Epithelial cell of proximal tubule (primary cell): ENCODE results near the gene CEP164. TPM values are rescaled to one million over a fixed set of nuclear protein-coding genes. Genes with fewer than 3 reads are reported as not detected.

Experiments used
- DNase-seq: peaks from one replicate; pipeline ENCODE4 v3.0.0-alpha.2; 2011; ENCODE audit warnings: low read depth
- H3K4me3 ChIP-seq: 2 replicates; pipeline ENCODE4 v1.5.1; 2011; ENCODE audit warnings: low read depth, mild to moderate bottlenecking, low read length
- total RNA-seq: library from RNA; depleted of rRNA; stranded (reverse); fragments of >200 nt; gene quantifications from 2 replicates; pipeline ENCODE4 v1.2.3, GENCODE V29; 2015
- TF ChIP-seq, protein P1 (sequence below): conservative IDR thresholded peaks from 2 replicates; pipeline ENCODE4 v1.5.1; 2012; ENCODE audit warnings: low read depth, mild to moderate bottlenecking, low read length

The CEP164 gene
- total RNA-seq, 1 donor from 2014 or later: 20.2 TPM

- TF ChIP-seq, protein P1, sequence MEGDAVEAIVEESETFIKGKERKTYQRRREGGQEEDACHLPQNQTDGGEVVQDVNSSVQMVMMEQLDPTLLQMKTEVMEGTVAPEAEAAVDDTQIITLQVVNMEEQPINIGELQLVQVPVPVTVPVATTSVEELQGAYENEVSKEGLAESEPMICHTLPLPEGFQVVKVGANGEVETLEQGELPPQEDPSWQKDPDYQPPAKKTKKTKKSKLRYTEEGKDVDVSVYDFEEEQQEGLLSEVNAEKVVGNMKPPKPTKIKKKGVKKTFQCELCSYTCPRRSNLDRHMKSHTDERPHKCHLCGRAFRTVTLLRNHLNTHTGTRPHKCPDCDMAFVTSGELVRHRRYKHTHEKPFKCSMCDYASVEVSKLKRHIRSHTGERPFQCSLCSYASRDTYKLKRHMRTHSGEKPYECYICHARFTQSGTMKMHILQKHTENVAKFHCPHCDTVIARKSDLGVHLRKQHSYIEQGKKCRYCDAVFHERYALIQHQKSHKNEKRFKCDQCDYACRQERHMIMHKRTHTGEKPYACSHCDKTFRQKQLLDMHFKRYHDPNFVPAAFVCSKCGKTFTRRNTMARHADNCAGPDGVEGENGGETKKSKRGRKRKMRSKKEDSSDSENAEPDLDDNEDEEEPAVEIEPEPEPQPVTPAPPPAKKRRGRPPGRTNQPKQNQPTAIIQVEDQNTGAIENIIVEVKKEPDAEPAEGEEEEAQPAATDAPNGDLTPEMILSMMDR: no peak
- DNase-seq: no peak
- no peak overlapping the region for H3K4me3 ChIP-seq
These were observed 6.3 kb downstream of the CEP164 start for GRCh38 chr11:117333917-117334316.

DNA sequence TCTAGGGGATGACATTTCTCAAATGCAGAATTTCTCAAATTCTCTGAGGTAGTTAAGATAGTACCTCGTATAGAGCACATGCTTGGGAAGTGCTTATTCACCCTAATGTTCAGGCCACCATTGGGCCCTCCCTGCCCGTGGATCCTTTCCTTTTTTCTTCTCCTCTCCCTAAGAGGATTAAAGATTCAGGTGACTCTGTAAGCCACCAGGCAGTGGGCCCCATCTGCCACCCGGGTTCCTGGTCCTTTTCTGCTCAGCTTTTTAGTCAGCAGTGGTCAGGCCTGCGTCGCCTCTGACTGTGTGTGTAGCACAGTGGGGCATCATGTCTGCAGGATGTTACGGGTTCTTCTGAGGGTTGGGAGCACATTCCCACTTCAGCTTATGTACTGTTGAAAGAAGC is 7.2 kb downstream of the CEP164 start:
- no peak overlapping the region for H3K4me3 ChIP-seq
- no peak for DNase-seq
- TF ChIP-seq, protein P1: no peak

DNA sequence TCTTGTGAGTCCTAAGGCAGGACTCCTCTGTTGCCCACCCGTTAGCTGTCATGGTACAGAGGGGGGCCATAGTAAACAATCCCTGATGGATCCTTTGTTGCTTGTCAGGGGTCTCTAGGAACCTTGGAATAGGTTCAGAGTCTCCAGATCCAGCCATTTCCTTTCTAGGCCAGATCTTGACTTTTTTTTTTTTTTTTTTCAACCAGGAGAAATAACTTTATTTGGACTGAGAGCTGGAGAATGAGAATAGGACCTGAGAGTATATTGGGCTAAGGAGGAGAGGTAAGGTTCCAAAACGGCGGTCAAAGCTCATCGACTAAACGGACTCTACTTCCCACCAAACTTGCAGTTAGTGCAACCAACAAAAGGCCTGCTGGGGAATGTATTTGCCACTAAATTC is 7.7 kb downstream of the CEP164 start:
- no peak for DNase-seq
- no peak overlapping the region for H3K4me3 ChIP-seq
- TF ChIP-seq, protein P1: no peak

GRCh38 chr11:117337076-117337475 is 9.4 kb downstream of the CEP164 start:
- H3K4me3 ChIP-seq: no peak overlapping the region
- TF ChIP-seq, protein P1: no peak
- no peak for DNase-seq

GRCh38 chr11:117345039-117345438 is 17.4 kb downstream of the CEP164 start:
- DNase-seq: no peak
- TF ChIP-seq, protein P1: no peak
- H3K4me3 ChIP-seq: no peak overlapping the region

DNA sequence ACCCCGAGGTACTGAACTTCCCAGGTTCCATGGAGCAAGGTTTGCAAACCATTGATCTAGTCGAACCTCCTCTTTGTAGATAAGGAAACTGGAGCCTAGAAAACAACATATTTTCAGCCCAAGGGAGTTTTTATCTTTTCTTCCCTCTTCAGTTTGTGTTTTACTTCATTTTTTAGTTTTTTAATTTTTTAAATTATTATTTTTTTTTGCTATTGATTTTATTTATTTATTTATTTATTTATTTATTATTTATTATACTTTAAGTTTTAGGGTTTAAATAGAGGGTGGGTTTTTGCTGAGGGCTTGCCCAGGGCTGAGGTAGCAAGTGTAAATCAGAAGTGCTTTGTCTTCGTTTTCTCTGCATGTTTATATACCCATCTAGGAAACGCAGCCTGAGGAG is 26.9 kb downstream of the CEP164 start:
- no peak overlapping the region for H3K4me3 ChIP-seq
- TF ChIP-seq, protein P1: no peak
- DNase-seq: no peak

DNA sequence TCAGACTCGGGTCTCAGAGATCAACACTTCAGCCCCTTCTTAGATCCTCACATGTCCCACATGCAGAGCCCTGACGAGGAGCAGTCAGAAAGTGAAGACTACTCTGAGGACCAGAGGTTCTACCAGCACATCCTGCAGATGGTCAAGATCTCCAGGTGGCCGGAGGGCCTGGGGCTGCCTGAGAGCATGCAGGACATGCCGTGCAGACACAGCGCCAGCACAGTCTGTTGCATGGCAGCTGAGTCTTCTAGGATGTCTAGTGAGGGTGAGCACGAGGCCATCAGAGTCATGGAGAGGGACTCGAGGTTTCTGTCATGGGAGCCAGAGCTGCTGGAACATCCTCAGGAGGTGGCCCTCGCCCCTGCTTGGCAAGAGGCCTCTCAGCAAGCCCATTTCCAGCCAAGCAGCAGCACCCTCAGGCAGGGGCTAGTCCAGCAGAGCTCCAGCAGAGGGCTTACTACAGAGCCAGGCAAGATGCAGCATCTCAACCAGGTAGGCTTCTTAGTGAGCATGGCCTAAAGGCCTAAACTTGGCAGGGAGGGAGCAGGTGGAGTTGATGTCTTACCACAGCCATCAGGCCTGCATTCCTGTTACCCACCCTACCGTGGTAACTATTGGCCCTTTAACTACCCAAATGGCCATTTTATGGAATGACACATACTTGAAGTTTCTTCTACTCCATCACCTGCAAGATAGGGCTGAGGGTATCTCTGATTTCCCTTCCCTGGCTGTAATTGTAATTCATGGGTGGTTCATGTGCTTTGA is 28.7 kb downstream of the CEP164 start:
- no peak overlapping the region for H3K4me3 ChIP-seq
- no peak for DNase-seq
- TF ChIP-seq, protein P1: peak; percentile 16
